Stimulated activated CD8-positive, alpha-beta memory T cell treated with anti-CD3 and anti-CD28 coated beads, Interleukin-7, amount 100 ng/mL, for 48 hours (primary cell): ENCODE results near the gene GTSE1.

ENCODE experiments used
- DNase-seq, 2 donors: peaks; one replicate each; pipeline ENCODE4 v3.0.0-alpha.2; 2020; ENCODE audit warnings: low read depth in 1 of 2; ENCODE audit errors: extremely low read depth in 1 of 2

GTSE1 gene

GRCh38 chr22:46362934-46363515 lies 66.4 kb downstream of the GTSE1 start:
- DNase-seq: no peak

DNA sequence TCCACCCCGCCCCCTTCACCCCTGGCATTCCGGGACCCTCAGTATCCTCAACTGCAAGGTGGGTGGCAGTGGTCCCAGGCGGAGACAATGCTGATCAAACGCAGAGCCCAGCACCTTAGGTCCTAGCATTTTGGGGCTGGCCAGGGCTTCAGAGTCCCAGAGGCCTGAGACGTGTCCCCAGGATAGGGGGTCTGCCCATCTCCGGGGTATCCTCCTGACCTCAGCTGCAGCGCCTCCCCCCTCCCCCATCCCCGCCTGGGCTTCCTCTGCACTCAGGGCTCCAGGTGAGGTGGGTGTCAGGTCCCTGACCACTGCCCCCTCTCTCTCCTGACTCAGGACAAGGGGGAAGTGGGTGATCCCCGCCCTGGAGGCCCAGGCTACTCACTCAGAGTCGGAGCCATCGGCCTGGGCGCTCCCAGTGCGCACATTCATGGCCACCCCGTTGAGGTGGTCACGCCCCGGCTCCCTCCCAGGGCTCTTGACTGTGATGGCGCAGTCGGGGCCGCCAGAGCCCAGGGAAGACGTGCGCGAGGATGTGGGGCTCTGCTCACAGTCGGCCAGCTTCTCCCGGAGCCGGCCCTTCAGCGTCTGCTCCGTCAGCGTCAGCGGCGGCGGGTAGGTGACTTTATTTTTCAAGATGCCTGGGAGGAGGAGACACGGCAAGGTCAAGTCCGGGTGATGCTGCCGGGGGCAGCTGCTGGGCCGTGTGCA lies 67.1 kb downstream of the GTSE1 start:
- DNase-seq: no peak

DNA sequence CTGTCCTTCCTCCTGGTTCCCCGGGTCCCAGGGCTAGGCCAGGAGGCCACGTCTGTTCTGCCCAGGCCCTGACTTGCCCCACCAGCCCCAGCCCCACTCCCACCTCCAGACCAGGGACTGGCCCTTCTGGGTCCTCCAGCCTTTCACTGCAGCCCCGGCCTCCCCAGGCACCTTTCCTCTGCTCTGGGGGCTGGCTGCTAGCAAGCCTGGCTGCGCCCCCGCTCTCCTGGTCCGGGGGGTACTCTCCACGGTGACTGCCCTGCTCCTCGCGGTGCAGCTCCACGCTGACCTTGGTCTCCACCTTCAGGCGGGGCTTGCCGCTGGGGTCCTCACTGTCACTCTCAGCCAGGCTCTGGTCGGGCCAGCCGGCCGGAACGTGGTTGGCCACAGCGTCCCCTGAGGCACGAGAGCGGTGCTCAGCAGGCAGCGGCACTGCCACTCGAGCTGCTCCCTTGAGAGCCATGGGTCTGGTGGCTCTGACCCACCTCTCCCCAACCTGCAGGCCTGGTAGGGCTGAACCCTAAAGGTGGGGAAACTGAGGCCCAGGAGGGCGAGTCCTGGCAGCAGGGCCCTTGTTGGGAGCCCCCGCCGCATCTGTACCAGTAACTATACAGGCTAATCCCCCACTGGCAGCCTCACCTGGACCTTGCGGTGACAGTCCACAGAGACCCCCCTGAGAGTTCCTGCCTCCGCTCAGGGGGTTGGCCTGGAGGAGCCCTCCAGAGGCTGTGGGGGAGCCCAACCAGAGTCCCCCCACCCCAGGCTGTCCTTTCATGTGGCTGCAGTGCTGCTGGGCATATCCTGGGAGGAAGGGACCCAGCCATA lies 67.9 kb downstream of the GTSE1 start:
- DNase-seq: no peak

DNA sequence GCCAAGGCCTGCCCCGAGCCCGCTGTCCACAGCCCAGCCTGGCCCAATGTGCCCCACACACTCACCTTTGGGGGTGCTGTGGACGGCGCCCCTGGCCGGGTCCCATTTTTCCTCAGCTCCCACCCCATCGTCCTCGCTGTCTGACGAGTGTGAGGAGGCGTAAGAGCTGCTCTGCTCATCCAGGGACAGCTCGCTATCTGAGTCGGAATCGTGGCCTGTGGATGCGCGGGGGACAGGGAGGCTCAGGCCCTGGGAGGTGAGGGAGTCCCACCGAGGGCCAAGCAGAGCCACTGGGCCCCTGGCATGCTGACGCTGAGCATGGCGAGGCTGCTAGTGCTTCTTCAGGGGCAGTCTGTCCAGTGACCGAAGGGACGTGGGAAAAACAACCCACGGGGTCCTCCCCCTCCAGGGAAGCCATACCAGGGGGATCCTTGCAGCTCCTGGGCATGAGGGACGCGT lies 68.5 kb downstream of the GTSE1 start:
- no peak for DNase-seq

DNA sequence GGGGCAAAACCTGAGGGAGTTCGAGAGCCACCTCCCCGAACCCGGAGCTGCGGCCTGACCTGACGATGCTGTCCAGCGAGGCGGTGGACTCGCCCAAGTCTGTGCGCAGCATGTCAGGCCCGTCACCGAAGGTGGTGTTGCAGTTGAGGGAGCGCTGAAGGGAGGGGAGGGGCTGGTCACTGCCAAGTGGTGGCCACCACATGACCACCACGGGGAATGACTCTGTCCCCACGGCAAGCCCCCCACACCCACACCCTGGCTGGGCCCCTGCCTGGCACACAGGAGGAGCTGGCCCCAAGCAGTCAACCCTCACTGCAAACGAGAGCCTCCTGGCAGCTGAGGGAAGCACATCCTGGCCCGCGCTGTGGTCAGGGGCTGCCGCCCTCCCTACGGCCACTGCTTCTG lies 69.7 kb downstream of the GTSE1 start:
- no peak for DNase-seq

DNA sequence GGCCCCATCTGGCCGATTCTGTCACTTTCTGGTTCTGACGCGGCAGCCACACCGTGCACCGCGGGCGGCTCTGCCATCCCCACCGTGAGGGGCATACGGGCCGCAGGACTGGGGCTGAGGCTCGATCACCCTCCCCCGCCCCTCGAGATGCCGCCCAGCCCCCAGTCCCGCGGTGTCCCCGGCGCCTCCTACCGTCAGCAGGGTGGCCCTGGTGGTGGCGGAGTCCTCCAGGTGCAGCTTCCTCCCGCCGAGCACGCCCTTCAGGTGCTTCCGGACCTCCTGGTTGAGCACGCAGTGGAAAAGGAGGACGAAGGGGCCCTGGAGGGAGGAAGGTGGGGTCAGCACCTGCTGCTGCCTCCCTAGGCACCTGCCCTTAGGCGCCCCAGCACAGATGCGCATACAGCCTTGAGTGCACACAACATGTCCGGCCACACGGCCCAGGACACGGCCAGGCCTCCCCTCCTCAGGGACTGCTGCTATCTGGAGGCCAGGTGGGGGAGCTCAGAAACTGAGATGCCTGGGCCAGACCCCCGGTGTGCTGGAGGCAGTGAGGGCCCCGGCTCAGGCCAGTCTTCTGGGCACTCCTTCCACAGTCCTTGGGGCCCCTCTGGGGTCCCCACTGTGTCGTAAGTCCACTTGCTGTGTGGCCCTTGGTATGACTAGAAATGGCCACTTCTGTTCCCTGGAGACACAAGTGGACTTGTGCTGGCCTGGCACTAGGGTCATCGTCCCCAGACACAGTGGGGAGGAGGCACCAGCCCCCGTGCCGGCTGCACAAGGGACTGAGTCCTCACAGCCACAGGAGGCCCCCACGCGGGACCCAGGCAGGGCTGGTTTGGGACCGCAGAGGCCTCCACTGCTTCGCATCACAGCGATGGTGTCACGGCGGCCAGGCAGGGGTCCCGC lies 70.4 kb downstream of the GTSE1 start:
- no peak for DNase-seq

DNA sequence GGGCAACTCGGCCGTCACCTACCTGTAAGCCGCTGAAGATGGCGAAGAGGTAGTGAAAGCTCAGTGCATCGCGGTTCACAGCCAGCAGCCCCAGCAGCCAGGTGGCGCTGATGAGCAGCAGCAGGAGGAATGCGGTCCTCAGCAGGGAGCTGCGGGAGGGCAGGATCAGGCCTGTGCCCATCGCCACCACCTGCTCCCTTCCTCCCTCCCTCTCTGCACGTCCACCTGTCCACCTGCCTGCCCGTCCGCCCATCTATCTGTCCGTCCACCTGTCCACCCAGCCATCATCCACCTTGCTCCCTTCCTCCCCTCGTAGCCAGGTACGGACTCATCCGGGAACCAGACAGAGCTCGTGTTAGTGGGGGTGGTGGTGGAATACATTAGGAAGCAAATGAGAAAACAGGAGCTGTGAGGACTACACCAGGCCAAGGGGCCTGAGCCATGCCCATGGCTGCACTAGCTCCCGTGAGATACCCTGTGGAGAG lies 71.1 kb downstream of the GTSE1 start:
- DNase-seq: peak; percentile 33 to 44

DNA sequence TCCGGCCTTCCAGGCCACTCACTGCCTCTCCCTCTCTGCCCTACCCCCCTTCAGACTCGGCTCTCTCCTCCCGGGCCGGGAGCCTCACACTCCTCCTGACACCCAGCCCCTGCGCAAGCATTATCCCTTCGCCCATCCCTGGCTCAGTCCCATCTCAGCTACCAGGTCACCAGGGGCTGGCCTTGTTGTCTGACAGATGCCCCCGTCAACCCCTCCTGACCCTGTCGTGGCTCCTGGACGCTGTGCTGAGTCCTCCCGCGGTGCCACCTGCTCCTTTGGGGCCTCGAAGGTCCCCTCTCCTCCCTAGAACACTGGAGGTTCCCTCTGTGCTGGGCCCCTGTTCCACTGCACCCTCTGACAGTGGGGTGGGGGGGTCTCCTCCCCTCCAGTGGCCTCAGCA lies 71.8 kb downstream of the GTSE1 start:
- DNase-seq: no peak

DNA sequence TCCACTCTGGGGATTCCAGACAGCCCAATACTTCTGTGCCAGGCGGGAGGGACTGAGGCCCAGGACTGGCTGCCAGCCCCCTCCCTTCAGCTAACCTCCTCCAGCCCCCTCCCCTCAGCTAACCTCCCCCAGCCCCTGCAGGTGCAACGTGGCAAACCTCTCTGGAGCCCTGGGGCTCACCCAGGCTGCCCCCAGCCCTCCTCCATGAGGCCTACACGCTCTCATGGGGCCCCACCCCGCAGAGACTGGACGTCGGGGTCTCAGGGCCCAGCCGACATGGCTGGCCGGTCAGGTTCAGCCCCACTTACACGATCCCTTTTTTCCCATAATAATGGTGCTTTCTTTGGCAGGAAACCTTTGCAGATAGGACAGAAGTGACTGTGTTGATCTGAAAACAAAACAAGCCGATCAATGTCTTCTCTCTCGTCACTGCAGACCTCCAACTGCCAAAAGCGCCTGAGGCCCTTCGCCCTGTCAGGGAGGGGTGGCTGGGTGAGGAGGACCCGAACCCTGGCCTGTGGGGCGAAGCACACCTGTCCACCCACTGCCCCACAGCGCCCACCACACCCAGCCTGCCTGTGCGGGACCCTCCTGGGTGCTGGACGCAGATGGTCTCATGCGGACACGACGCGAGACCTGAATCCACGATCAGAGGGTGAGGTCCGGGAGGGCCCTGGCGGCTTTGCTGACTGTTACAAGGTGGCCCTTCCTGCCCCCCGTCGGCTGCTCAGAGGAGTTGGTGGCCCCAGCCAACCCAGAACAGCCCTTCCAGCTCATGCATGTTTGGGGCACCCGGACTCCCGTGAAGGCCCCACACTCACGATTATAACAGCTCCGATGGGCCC lies 72.4 kb downstream of the GTSE1 start:
- no peak for DNase-seq

GRCh38 chr22:46369716-46370583 lies 73.3 kb downstream of the GTSE1 start:
- no peak for DNase-seq

- DNase-seq: peak in 1 of 2 donors; percentile 7
Measured at GRCh38 chr22:46370584-46371291, 74.1 kb downstream of the GTSE1 start.

- no peak for DNase-seq
Measured at GRCh38 chr22:46371623-46372226, 75.1 kb downstream of the GTSE1 start.

DNA sequence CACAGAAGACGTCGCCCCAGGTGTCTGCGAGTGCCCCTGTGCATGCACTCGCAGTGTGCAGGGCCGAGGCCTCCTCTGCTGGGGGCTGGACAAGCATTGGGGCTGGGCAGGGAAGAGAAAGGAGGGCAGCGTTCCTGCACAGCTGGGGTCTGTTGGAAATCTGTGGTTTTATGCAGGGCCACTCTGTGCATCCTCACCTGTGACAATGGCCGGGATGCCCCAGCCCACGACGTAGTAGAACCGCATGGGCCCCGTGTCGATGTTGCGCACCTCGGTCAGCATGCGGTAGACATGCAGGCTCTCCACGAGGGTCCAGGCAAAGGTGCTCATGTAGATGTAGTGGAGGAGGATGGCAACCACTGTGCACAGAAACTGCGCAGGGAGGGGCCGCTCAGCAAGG lies 76.0 kb downstream of the GTSE1 start:
- no peak for DNase-seq

DNA sequence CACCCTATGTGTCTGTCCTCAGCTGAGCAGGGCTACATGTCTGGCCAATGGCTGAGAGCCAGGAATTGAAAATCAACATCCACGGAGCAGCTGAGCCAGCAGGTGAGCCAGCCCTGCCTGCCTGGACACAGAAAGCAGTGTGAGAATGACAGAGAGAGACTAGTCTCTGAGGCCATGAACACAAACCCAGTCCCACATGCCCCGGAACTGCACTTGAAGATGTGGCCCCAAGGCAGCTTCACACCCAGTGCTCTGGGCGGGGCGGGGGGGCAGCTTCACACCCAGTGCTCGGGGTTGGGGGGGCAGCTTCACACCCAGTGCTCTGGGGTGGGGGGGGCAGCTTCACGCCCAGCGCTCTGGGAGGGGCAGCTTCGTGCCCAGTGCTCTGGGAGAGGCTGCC lies 76.5 kb downstream of the GTSE1 start:
- DNase-seq: no peak

DNA sequence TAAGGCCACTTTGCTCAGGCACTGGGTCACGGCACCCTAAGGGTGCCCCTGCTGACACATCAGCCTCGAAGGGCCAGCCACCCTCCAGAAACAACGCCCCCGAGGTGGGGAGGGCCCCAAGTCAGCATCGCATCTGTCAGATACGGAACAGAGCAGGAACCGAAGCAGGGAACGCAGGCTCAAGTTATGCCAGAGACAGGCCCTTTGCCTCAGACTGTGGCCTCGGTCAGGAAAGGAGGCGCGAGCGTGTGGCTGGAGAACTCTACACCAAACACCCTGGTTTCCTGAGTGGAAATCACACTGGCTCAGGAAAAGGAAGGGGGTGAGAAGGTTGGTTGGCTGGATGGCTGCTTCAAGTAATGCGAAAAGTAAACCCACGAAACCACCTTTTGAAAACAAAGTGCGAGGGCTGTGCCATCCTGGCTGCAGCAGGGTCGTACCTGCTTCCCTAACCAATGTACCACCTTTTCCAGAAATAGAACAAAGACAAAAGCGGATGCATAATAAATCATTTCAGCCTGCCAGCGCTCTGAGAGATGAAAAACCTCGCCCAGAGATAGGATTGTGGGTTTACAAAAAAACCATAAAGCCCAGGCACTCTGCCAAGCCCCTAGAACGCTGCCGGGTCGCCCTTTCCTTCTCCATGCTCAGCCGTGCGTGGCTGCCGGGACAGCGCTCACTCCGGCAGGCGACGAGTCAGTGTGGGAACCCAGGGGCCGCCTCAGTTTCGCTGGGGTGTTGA lies 77.4 kb downstream of the GTSE1 start:
- peak in 1 of 2 donors; percentile 12 for DNase-seq

GRCh38 chr22:46374663-46375474 lies 78.2 kb downstream of the GTSE1 start:
- no peak for DNase-seq
